GM12878 (cell line): ENCODE results near the gene TRIM40.

Source experiments
- CBX5 ChIP-seq: sonication (generic); IDR thresholded peaks from 2 replicates; pipeline ENCODE4 v1.6.1; 2016; ENCODE audit warnings: low read depth, moderate library complexity, mild to moderate bottlenecking, inconsistent platforms
- EP300 ChIP-seq, 2 experiments: fragments of 150-350 bp in 1 of 2; IDR thresholded peaks; 2 replicates each; pipeline ENCODE4 v1.6.1; 2011 to 2012; ENCODE audit warnings: low read depth in 2 of 2, low read length in 2 of 2, borderline replicate concordance in 1 of 2, improper control_type of control experiment in 1 of 2, inconsistent platforms in 1 of 2; ENCODE audit not compliant: control insufficient read depth in 1 of 2
- REST ChIP-seq: IDR thresholded peaks from 2 replicates; pipeline ENCODE4 v1.6.1; 2012; ENCODE audit warnings: mild to moderate bottlenecking, low read depth, low read length

DNA sequence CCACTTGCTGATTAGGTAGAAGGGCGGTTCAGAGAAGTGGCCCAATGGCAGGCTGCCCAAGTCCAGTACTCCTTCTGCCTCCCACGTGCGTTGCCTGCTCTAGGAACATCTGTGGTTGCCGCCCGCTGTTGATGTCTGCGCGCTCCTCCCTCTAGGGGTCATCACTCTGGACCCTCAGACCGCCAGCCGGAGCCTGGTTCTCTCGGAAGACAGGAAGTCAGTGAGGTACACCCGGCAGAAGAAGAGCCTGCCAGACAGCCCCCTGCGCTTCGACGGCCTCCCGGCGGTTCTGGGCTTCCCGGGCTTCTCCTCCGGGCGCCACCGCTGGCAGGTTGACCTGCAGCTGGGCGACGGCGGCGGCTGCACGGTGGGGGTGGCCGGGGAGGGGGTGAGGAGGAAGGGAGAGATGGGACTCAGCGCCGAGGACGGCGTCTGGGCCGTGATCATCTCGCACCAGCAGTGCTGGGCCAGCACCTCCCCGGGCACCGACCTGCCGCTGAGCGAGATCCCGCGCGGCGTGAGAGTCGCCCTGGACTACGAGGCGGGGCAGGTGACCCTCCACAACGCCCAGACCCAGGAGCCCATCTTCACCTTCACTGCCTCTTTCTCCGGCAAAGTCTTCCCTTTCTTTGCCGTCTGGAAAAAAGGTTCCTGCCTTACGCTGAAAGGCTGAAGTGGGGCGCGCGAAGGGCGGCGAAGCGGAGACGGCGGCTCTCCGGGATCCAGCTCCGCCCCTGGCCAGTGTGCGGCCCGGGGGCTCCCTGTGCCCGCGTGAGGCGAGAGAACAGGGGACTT is 35.9 kb downstream of the TRIM40 start:
- TF ChIP-seq REST, result no peak
- no peak for TF ChIP-seq EP300 (IDR thresholded peaks at IDR 0.05; ENCODE audit: borderline replicate concordance in 1 of 2, control insufficient read depth in 1 of 2, low read depth in 2 of 2, low read length in 2 of 2)
- no peak for TF ChIP-seq CBX5
